Colonic mucosa (tissue), 4 donors: ENCODE measurements around the gene CCDC167. TPM values are rescaled to one million over a fixed set of nuclear protein-coding genes. Genes with fewer than 3 reads are reported as not detected.
"Not testable (repeated sequence)": the region's sequence is repeated elsewhere in the genome, so short reads cannot be mapped to it uniquely, and the experiment has no call there.

Source experiments
- DNase-seq: peaks from one replicate; pipeline ENCODE4 v3.0.0-alpha.2; 2020
- H3K27ac ChIP-seq: fragments of 200-600 bp; one replicate; pipeline ENCODE4 v1.8.0; 2021
- H3K27me3 ChIP-seq: fragments of 200-600 bp; one replicate; pipeline ENCODE4 v1.8.0; 2021
- H3K36me3 ChIP-seq: fragments of 200-600 bp; one replicate; pipeline ENCODE4 v1.8.0; 2021
- H3K4me1 ChIP-seq: fragments of 200-600 bp; one replicate; pipeline ENCODE4 v1.8.0; 2021; ENCODE audit warnings: mild to moderate bottlenecking
- H3K4me3 ChIP-seq: fragments of 200-600 bp; one replicate; pipeline ENCODE4 v1.8.0; 2021
- H3K9ac ChIP-seq, 2 donors: one replicate each; pipeline ENCODE4 v1.7.0; 2013; ENCODE audit warnings: control low read depth in 2 of 2, low read depth in 2 of 2, low read length in 2 of 2
- H3K9me3 ChIP-seq: fragments of 200-600 bp; one replicate; pipeline ENCODE4 v1.8.0; 2021
- CTCF ChIP-seq: fragments of 200-600 bp; IDR thresholded peaks from one replicate; pipeline ENCODE4 v1.8.0; 2022; ENCODE audit warnings: antibody characterized with exemption, mild to moderate bottlenecking
- intact Hi-C: fragments of 100-400 bp; cut with DNase I; formaldehyde crosslinking; loops from one replicate; pipeline ENCODE4 v1.14.1; 2022
- total RNA-seq, 2 donors: library from RNA; stranded (reverse); fragmentation: NEBNext Ultra II Directional in 1 of 2; extraction: Animal tissue kit (Norgen Biotek cat#: 25700) in 1 of 2; gene quantifications; one replicate each; pipeline ENCODE4 v1.2.1, GENCODE V29; 2021
- donor health status: healthy.
- donor health status: DM: no; HTN: no; CAD: no.
- donor health status: DM: no; HTN: no; CAD: no.

CCDC167 gene
- total RNA-seq, 2 donors from 2014 or later, result 11.8 to 31.8 TPM

- Histone ChIP-seq H3K27ac (no peak overlapping the region), H3K27me3 (no peaks in the 10 kb centered on the region), H3K4me1 (no peaks in the 10 kb centered on the region), H3K36me3 (no peaks in the 10 kb centered on the region), H3K9me3 (no peaks in the 10 kb centered on the region), H3K9ac (no peak overlapping the region), H3K4me3 (no peak overlapping the region)
- intact Hi-C loops, result no loop called here
- DNase-seq, result no peak
- no peak for TF ChIP-seq CTCF
Measured at GRCh38 chr6:37452522-37452921, 47.2 kb downstream of the CCDC167 start.

GRCh38 chr6:37451441-37452193, 48.1 kb downstream of the CCDC167 start:
- Histone ChIP-seq H3K4me3 (no peak overlapping the region), H3K4me1 (no peaks in the 10 kb centered on the region), H3K9ac (no peak overlapping the region), H3K9me3 (no peaks in the 10 kb centered on the region), H3K36me3 (no peaks in the 10 kb centered on the region), H3K27ac (no peak overlapping the region), H3K27me3 (no peaks in the 10 kb centered on the region)
- no peak for TF ChIP-seq CTCF
- no peak for DNase-seq
- intact Hi-C loops, result no loop called here

- Histone ChIP-seq H3K4me1 (no peaks in the 10 kb centered on the region), H3K27me3 (no peaks in the 10 kb centered on the region), H3K27ac (no peak overlapping the region), H3K9ac (no peak overlapping the region), H3K9me3 (no peaks in the 10 kb centered on the region), H3K36me3 (no peaks in the 10 kb centered on the region), H3K4me3 (no peak overlapping the region)
- TF ChIP-seq CTCF, result no peak
- intact Hi-C loops, result no loop called here
- no peak for DNase-seq
Measured at GRCh38 chr6:37449984-37450383, 49.7 kb downstream of the CCDC167 start.

DNA sequence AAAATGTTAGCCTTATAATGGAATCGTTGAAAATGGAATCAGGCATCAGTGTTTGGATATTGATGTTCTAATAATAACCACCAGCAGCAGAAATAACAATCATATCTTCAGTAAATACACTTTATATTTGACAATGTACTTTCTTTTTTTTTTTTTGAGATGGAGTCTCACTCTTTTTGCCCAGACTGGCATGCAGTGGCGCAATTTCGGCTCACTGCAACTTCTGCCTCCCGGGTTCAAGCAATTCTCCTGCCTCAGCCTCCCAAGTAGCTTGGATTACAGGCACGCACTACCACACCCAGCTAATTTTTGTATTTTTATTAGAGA, 56.5 kb downstream of the CCDC167 start:
- H3K9ac ChIP-seq, H3K27me3 ChIP-seq, DNase-seq, intact Hi-C loops, H3K36me3 ChIP-seq, H3K4me1 ChIP-seq, H3K9me3 ChIP-seq: not testable (repeated sequence)
- Histone ChIP-seq H3K27ac (peak overlapping the region; percentile 29), H3K4me3 (peak overlapping the region; percentile 11)

DNA sequence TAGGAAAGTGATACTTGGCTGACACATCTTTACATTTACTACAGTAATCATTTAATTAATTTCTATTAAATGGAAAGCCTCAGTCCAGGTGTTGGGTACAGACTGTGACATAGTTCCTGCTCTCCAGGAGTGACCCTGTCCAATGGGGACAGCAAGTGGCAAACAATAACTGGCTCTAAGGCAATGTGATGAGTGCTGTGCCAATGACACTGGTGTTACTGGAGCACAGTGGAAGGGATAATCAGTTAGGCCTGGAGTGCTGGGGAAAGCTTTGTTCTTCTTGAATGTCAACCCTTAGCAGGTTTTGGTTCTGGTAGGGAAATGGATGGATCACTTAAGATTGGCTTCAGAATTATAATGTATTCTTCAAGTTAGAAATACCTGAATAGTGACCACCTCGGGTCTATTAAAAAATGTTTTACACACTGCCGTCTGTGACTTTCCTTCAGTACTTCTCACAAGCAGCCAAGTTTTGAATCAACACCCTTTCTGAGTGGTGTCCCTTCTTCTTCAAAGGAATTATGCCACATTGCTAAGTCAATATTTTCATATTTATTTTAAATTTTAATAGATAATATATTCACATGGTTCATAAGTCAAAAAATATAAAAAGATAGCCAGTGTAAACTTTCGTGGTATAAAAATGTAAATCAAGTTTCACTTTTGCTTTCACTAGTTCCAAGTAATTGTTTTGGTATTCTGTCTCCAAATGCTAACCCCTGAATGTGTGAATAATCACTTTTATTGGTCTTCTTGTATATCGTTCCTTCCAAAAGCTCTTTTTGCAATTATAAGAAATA, 57.1 kb downstream of the CCDC167 start:
- H3K27me3 ChIP-seq, result no peaks in the 10 kb centered on the region
- peaks cover 7% of the 10 kb centered on the region for H3K4me1 ChIP-seq
- H3K9ac ChIP-seq, result no peak overlapping the region
- H3K4me3 ChIP-seq, result peak overlapping the region; percentile 11
- no peak for TF ChIP-seq CTCF
- peak overlapping the region; percentile 29 for H3K27ac ChIP-seq
- H3K9me3 ChIP-seq, result no peaks in the 10 kb centered on the region
- peaks cover 5% of the 10 kb centered on the region for H3K36me3 ChIP-seq
- intact Hi-C loops, result no loop called here
- no peak for DNase-seq

DNA sequence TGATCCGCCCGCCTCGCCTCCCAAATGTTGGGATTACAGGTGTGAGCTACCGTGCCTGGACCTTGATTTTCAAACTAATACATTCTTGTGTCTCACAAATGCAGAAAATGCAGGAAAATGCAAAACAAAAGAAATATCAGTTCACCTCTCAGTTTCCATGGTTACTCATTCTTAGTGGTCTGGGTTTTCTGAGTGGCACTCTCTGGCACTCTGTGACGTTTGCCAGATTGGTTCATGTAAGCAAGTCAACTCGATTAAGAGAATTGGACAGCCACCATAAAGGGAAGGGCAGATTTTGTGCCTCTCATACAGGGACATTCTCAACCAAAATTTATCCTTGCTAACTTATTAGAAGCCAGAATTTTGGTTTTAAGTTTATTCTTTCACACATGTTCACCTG, 58.0 kb downstream of the CCDC167 start:
- no peak for TF ChIP-seq CTCF
- intact Hi-C loops, result no loop called here
- peaks cover 7% of the 10 kb centered on the region for H3K4me1 ChIP-seq
- H3K9me3 ChIP-seq, result no peaks in the 10 kb centered on the region
- H3K27ac ChIP-seq, result no peak overlapping the region
- no peak overlapping the region for H3K9ac ChIP-seq
- H3K36me3 ChIP-seq, result peaks cover 5% of the 10 kb centered on the region
- no peak overlapping the region for H3K4me3 ChIP-seq
- no peaks in the 10 kb centered on the region for H3K27me3 ChIP-seq
- DNase-seq, result no peak
